Testis (tissue), 2 donors: ENCODE measurements around the gene ARHGEF40.

Experiments used
- POLR2A ChIP-seq: fragments of 450-650 bp; IDR thresholded peaks from one replicate; pipeline ENCODE4 v1.6.1; 2017; ENCODE audit warnings: antibody characterized with exemption, mild to moderate bottlenecking, moderate library complexity
- TF ChIP-seq, protein P1 (sequence below), 3 experiments: fragments of 450-650 bp in 2 of 3; fragments of 200-600 bp in 1 of 3; sonication (generic) in 1 of 3; IDR thresholded peaks; one replicate each; pipeline ENCODE4 v1.5.1; 2016 to 2019; ENCODE audit warnings: antibody characterized with exemption in 3 of 3, mild to moderate bottlenecking in 2 of 3, moderate library complexity in 1 of 3

DNA sequence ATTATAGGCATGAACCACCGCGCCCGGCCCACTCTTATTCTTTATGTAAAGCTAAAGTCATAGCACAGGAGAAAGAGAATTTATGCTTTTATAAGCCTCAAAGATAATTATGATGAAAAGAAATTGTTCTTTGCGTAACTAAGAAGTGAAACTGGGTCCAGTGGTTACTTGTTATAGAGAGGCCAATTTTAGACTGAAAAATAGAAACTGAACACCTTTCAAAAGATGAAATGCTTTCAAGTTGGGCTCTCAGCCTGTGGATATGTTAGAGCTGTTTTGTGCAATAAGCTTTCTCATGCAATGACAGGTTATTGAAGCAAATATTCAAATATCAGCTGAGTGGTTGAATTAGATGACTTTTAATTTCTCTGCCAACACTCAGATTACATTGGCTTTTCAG, 38.7 kb downstream of the ARHGEF40 start:
- TF ChIP-seq POLR2A = no peak
- TF ChIP-seq, protein P1, sequence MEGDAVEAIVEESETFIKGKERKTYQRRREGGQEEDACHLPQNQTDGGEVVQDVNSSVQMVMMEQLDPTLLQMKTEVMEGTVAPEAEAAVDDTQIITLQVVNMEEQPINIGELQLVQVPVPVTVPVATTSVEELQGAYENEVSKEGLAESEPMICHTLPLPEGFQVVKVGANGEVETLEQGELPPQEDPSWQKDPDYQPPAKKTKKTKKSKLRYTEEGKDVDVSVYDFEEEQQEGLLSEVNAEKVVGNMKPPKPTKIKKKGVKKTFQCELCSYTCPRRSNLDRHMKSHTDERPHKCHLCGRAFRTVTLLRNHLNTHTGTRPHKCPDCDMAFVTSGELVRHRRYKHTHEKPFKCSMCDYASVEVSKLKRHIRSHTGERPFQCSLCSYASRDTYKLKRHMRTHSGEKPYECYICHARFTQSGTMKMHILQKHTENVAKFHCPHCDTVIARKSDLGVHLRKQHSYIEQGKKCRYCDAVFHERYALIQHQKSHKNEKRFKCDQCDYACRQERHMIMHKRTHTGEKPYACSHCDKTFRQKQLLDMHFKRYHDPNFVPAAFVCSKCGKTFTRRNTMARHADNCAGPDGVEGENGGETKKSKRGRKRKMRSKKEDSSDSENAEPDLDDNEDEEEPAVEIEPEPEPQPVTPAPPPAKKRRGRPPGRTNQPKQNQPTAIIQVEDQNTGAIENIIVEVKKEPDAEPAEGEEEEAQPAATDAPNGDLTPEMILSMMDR (IDR thresholded peaks at IDR 0.05) = no peak
